ENCODE data around the gene KCNIP1. TPM values are rescaled to one million over a fixed set of nuclear protein-coding genes. Genes with fewer than 3 reads are reported as not detected.

The KCNIP1 gene
- polyA plus RNA-seq, 1 of the 3 experiments (the other 2 are of a cell fraction) = 1.3 TPM

- TF ChIP-seq ZBTB33 (IDR thresholded peaks at IDR 0.05; ENCODE audit: borderline replicate concordance, low read depth) = no peak
- no peak for TF ChIP-seq IRF3 (IDR thresholded peaks at IDR 0.05; ENCODE audit: low read depth, low read length)
- TF ChIP-seq PBX3 (IDR thresholded peaks at IDR 0.05) = peak; percentile 50
- TF ChIP-seq TEAD4 (IDR thresholded peaks at IDR 0.05; ENCODE audit: borderline replicate concordance, insufficient read depth) = no peak; the same call in 1 of the 2 replicates
- no peak for TF ChIP-seq GABPA (IDR thresholded peaks at IDR 0.05; ENCODE audit: low read depth)
- TF ChIP-seq NFIC (IDR thresholded peaks at IDR 0.05; ENCODE audit: borderline replicate concordance) = peak; percentile 79
- no peak for TF ChIP-seq SMC3 (IDR thresholded peaks at IDR 0.05; ENCODE audit: low read depth, low read length)
Measured at GRCh38 chr5:170633235-170634081, 129.6 kb downstream of the KCNIP1 start (continued).

GRCh38 chr5:170634256-170634990 is 130.6 kb downstream of the KCNIP1 start:
- Histone ChIP-seq H3K27me3 (ENCODE audit: insufficient read depth) (no peaks in the 10 kb centered on the region), H3K9me3 (no peaks in the 10 kb centered on the region), H2AFZ (ENCODE audit: low read depth) (peak overlapping the region; percentile 64; the same call in 1 of the 2 replicates), H3K4me2 (peak overlapping the region; percentile 72), H4K20me1 (ENCODE audit: insufficient read depth) (no peaks in the 10 kb centered on the region), H3K27ac (ENCODE audit: low read depth in 2 of 2, low read length in 1 of 2) (no peak overlapping the region; a peak in 1 of 4 replicates), H3K79me2 (ENCODE audit: insufficient read depth) (no peaks in the 10 kb centered on the region), H3K9me2 (no peaks in the 10 kb centered on the region), H3K4me1 (ENCODE audit: control insufficient read depth in 1 of 2, insufficient read depth in 2 of 2, low read depth in 1 of 2, low read length in 1 of 2) (peaks cover 7 to 27% of the 10 kb centered on the region in 2 experiments; a peak in 2 of 4 replicates), H3K36me3 (replicated peaks in 1 of 2; ENCODE audit: control insufficient read depth in 1 of 2, insufficient read depth in 2 of 2, low read length in 1 of 2) (no peaks in the 10 kb centered on the region), H3K9ac (no peak overlapping the region), H3F3A (replicated peaks; ENCODE audit: insufficient read depth) (peaks cover 17% of the 10 kb centered on the region), H3K4me3 (ENCODE audit: low read depth in 2 of 2, low read length in 1 of 2) (no peak overlapping the region)
- ChIA-PET POLR2A (no interaction called here), CTCF (interaction anchor here (0.9 to 19.5 kb wide), 25 partner anchors 11 to 416 kb away, joined by 3 to 614 read pairs (median 5); no protein-coding TSS in a partner anchor)
- 92% methylated on average over 6 of the region's 6 CpGs for WGBS (ENCODE audit: low lambda C conversion rate)
- DNase-seq = no peak
- no peak for TF ChIP-seq FOXJ3 (CRISPR knock-in tag; IDR thresholded peaks at IDR 0.05)
- TF ChIP-seq RAD21 (IDR thresholded peaks at IDR 0.05; ENCODE audit: low read length) = no peak
- no peak for TF ChIP-seq FOSL2 (IDR thresholded peaks at IDR 0.05; ENCODE audit: borderline replicate concordance, low read depth)
- TF ChIP-seq CTCF (IDR thresholded peaks at IDR 0.05) = no peak
- no peak for TF ChIP-seq POLR2AphosphoS5 (IDR thresholded peaks at IDR 0.05; ENCODE audit: low read depth, low read length)
- TF ChIP-seq SMC3 (IDR thresholded peaks at IDR 0.05; ENCODE audit: low read depth, low read length) = no peak
- no peak for TF ChIP-seq JUND (IDR thresholded peaks at IDR 0.05)
- no peak for TF ChIP-seq SIN3A (IDR thresholded peaks at IDR 0.05; ENCODE audit: borderline replicate concordance, low read depth, low read length)
- TF ChIP-seq CHD2 (IDR thresholded peaks at IDR 0.05; ENCODE audit: low read length, partially characterized antibody) = no peak
- no peak for TF ChIP-seq TCF12 (IDR thresholded peaks at IDR 0.05)
- TF ChIP-seq YY1 (IDR thresholded peaks at IDR 0.05; ENCODE audit: low read depth) = no peak
- TF ChIP-seq RXRA (IDR thresholded peaks at IDR 0.05; ENCODE audit: borderline replicate concordance, low read depth) = no peak
- TF ChIP-seq FOXM1 (IDR thresholded peaks at IDR 0.05; ENCODE audit: low read depth) = no peak
- no peak for TF ChIP-seq RCOR1 (IDR thresholded peaks at IDR 0.05; ENCODE audit: low read length)
- TF ChIP-seq, protein P1, sequence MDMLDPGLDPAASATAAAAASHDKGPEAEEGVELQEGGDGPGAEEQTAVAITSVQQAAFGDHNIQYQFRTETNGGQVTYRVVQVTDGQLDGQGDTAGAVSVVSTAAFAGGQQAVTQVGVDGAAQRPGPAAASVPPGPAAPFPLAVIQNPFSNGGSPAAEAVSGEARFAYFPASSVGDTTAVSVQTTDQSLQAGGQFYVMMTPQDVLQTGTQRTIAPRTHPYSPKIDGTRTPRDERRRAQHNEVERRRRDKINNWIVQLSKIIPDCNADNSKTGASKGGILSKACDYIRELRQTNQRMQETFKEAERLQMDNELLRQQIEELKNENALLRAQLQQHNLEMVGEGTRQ (IDR thresholded peaks at IDR 0.05; ENCODE audit: borderline replicate concordance, low read depth, low read length) = no peak
- TF ChIP-seq TEAD4 (IDR thresholded peaks at IDR 0.05; ENCODE audit: borderline replicate concordance, insufficient read depth) = no peak

Data from SK-N-SH (cell line).